Karpas-422 (cell line): Measurements from ENCODE around the gene NOX5. TPM values are rescaled to one million over a fixed set of nuclear protein-coding genes. Genes with fewer than 3 reads are reported as not detected.

ENCODE experiments used
- DNase-seq: peaks from one replicate; pipeline ENCODE4 v3.0.0-alpha.2; 2015
- H2AFZ ChIP-seq: fragments of 200-600 bp; sonication (generic); 2 replicates; pipeline ENCODE4 v1.6.1; 2014; ENCODE audit warnings: antibody characterized with exemption, low read length, mixed read lengths
- H3K27ac ChIP-seq: fragments of 200-600 bp; sonication (generic); 2 replicates; pipeline ENCODE4 v1.5.1; 2014; ENCODE audit warnings: mild to moderate bottlenecking, low read length, moderate library complexity
- H3K27me3 ChIP-seq: fragments of 200-600 bp; sonication (generic); 2 replicates; pipeline ENCODE4 v1.6.1; 2014; ENCODE audit warnings: low read length, mixed read lengths
- H3K36me3 ChIP-seq: fragments of 200-600 bp; sonication (generic); 2 replicates; pipeline ENCODE4 v1.6.1; 2014; ENCODE audit warnings: low read length, mixed read lengths; ENCODE audit not compliant: insufficient read depth
- H3K4me1 ChIP-seq: fragments of 200-600 bp; sonication (generic); 2 replicates; pipeline ENCODE4 v1.6.1; 2014; ENCODE audit warnings: mild to moderate bottlenecking, low read length, mixed read lengths
- H3K4me2 ChIP-seq: fragments of 200-600 bp; sonication (generic); 2 replicates; pipeline ENCODE4 v1.6.1; 2014; ENCODE audit warnings: low read length, low read depth, mild to moderate bottlenecking; ENCODE audit not compliant: poor library complexity, severe bottlenecking
- H3K4me3 ChIP-seq: fragments of 200-600 bp; sonication (generic); 2 replicates; pipeline ENCODE4 v1.5.1; 2014; ENCODE audit warnings: mild to moderate bottlenecking, antibody characterized with exemption, low read length, mixed read lengths
- H3K79me2 ChIP-seq: fragments of 200-600 bp; sonication (generic); 2 replicates; pipeline ENCODE4 v1.6.1; 2014; ENCODE audit warnings: mild to moderate bottlenecking, low read length, mixed read lengths
- H3K9ac ChIP-seq: fragments of 200-600 bp; sonication (generic); 2 replicates; pipeline ENCODE4 v1.6.0; 2014; ENCODE audit warnings: low read length
- H3K9me2 ChIP-seq: fragments of 200-600 bp; sonication (generic), shearing (Covaris generic); replicated peaks from 2 replicates; pipeline ENCODE4 v1.6.0; 2014; ENCODE audit warnings: mild to moderate bottlenecking, low read length, moderate library complexity; ENCODE audit not compliant: insufficient read depth
- H3K9me3 ChIP-seq: fragments of 300-700, 200-600 bp; sonication (generic); 2 replicates; pipeline ENCODE4 v1.6.1; 2014; ENCODE audit warnings: low read length, mixed read lengths
- H4K20me1 ChIP-seq: fragments of 200-600 bp; sonication (generic); 2 replicates; pipeline ENCODE4 v1.6.1; 2014; ENCODE audit warnings: mild to moderate bottlenecking, antibody characterized with exemption, low read length, low read depth; ENCODE audit not compliant: insufficient read depth
- total RNA-seq: library from RNA; depleted of rRNA; stranded (reverse); fragments of >200 nt; shearing (Covaris generic); gene quantifications from 2 replicates; pipeline ENCODE4 v1.2.3, GENCODE V29; 2014; ENCODE audit warnings: low replicate concordance

Gene NOX5
- total RNA-seq, 1 experiment from 2014 or later: not detected

GRCh38 chr15:69092159-69092558 lies 77.7 kb downstream of the NOX5 start:
- no peaks in the 10 kb centered on the region for H3K9me2 ChIP-seq
- no peak overlapping the region for H2AFZ ChIP-seq
- H4K20me1 ChIP-seq: no peaks in the 10 kb centered on the region
- H3K9ac ChIP-seq: no peak overlapping the region
- H3K27ac ChIP-seq: no peak overlapping the region
- H3K9me3 ChIP-seq: no peaks in the 10 kb centered on the region
- no peak overlapping the region for H3K4me2 ChIP-seq
- no peaks in the 10 kb centered on the region for H3K79me2 ChIP-seq
- no peaks in the 10 kb centered on the region for H3K4me1 ChIP-seq
- DNase-seq: no peak
- H3K4me3 ChIP-seq: no peak overlapping the region
- no peaks in the 10 kb centered on the region for H3K27me3 ChIP-seq
- H3K36me3 ChIP-seq: no peaks in the 10 kb centered on the region

GRCh38 chr15:69093127-69093526 lies 78.6 kb downstream of the NOX5 start:
- H2AFZ ChIP-seq: no peak overlapping the region
- H3K4me2 ChIP-seq: no peak overlapping the region

GRCh38 chr15:69093614-69094013 lies 79.1 kb downstream of the NOX5 start:
- no peaks in the 10 kb centered on the region for H3K36me3 ChIP-seq
- no peaks in the 10 kb centered on the region for H3K9me3 ChIP-seq
- no peaks in the 10 kb centered on the region for H3K9me2 ChIP-seq
- H3K4me3 ChIP-seq: no peak overlapping the region
- no peaks in the 10 kb centered on the region for H3K79me2 ChIP-seq
- H3K9ac ChIP-seq: no peak overlapping the region
- H3K4me1 ChIP-seq: no peaks in the 10 kb centered on the region
- H3K27ac ChIP-seq: no peak overlapping the region
- no peak for DNase-seq
- no peak overlapping the region for H3K4me2 ChIP-seq
- no peaks in the 10 kb centered on the region for H3K27me3 ChIP-seq
- no peak overlapping the region for H2AFZ ChIP-seq
- H4K20me1 ChIP-seq: no peaks in the 10 kb centered on the region

More at GRCh38 chr15:69093127-69093526, 78.6 kb downstream of the NOX5 start:
- H3K27ac ChIP-seq: no peak overlapping the region
- no peaks in the 10 kb centered on the region for H3K9me3 ChIP-seq
- H4K20me1 ChIP-seq: no peaks in the 10 kb centered on the region
- no peaks in the 10 kb centered on the region for H3K9me2 ChIP-seq
- H3K9ac ChIP-seq: no peak overlapping the region
- H3K36me3 ChIP-seq: no peaks in the 10 kb centered on the region
- no peaks in the 10 kb centered on the region for H3K4me1 ChIP-seq
- no peaks in the 10 kb centered on the region for H3K27me3 ChIP-seq
- DNase-seq: no peak
- no peaks in the 10 kb centered on the region for H3K79me2 ChIP-seq
- no peak overlapping the region for H3K4me3 ChIP-seq

- Histone ChIP-seq H4K20me1 (no peaks in the 10 kb centered on the region), H3K79me2 (no peaks in the 10 kb centered on the region), H3K9ac (no peak overlapping the region), H3K4me3 (no peak overlapping the region), H3K4me2 (no peak overlapping the region), H3K9me2 (no peaks in the 10 kb centered on the region), H3K36me3 (no peaks in the 10 kb centered on the region), H3K27me3 (no peaks in the 10 kb centered on the region), H2AFZ (no peak overlapping the region), H3K4me1 (no peaks in the 10 kb centered on the region), H3K9me3 (no peaks in the 10 kb centered on the region), H3K27ac (no peak overlapping the region)
- DNase-seq: no peak
Measured at GRCh38 chr15:69094124-69094921, 79.8 kb downstream of the NOX5 start.

- DNase-seq: no peak
- Histone ChIP-seq H3K79me2 (no peaks in the 10 kb centered on the region), H2AFZ (no peak overlapping the region), H3K9me3 (no peaks in the 10 kb centered on the region), H4K20me1 (no peaks in the 10 kb centered on the region), H3K4me1 (no peaks in the 10 kb centered on the region), H3K27ac (no peak overlapping the region), H3K27me3 (no peaks in the 10 kb centered on the region), H3K9ac (no peak overlapping the region), H3K4me2 (no peak overlapping the region), H3K9me2 (no peaks in the 10 kb centered on the region), H3K36me3 (no peaks in the 10 kb centered on the region), H3K4me3 (no peak overlapping the region)
Measured at GRCh38 chr15:69095274-69095673, 80.8 kb downstream of the NOX5 start.

- DNase-seq: no peak
- Histone ChIP-seq H3K4me3 (no peak overlapping the region), H3K9me2 (no peaks in the 10 kb centered on the region), H3K27ac (no peak overlapping the region), H2AFZ (no peak overlapping the region), H3K36me3 (no peaks in the 10 kb centered on the region), H3K4me1 (no peaks in the 10 kb centered on the region), H3K27me3 (no peaks in the 10 kb centered on the region), H3K79me2 (no peaks in the 10 kb centered on the region), H4K20me1 (no peaks in the 10 kb centered on the region), H3K9me3 (no peaks in the 10 kb centered on the region), H3K4me2 (no peak overlapping the region), H3K9ac (no peak overlapping the region)
Measured at GRCh38 chr15:69096196-69096595, 81.7 kb downstream of the NOX5 start.

GRCh38 chr15:69096626-69097025 lies 82.1 kb downstream of the NOX5 start:
- Histone ChIP-seq H4K20me1 (no peaks in the 10 kb centered on the region), H3K79me2 (no peaks in the 10 kb centered on the region), H2AFZ (no peak overlapping the region), H3K9me2 (no peaks in the 10 kb centered on the region), H3K4me3 (no peak overlapping the region), H3K9ac (no peak overlapping the region), H3K9me3 (no peaks in the 10 kb centered on the region), H3K27ac (no peak overlapping the region), H3K27me3 (no peaks in the 10 kb centered on the region), H3K36me3 (no peaks in the 10 kb centered on the region), H3K4me2 (no peak overlapping the region), H3K4me1 (no peaks in the 10 kb centered on the region)
- DNase-seq: no peak

- DNase-seq: no peak
Measured at GRCh38 chr15:69098771-69099170, 84.3 kb downstream of the NOX5 start.

More at GRCh38 chr15:69098771-69099170, 84.3 kb downstream of the NOX5 start:
- H3K27ac ChIP-seq: no peak overlapping the region
- no peaks in the 10 kb centered on the region for H3K9me3 ChIP-seq
- no peaks in the 10 kb centered on the region for H3K36me3 ChIP-seq
- H4K20me1 ChIP-seq: no peaks in the 10 kb centered on the region
- H3K9me2 ChIP-seq: no peaks in the 10 kb centered on the region
- H3K9ac ChIP-seq: no peak overlapping the region
- H2AFZ ChIP-seq: no peak overlapping the region
- H3K27me3 ChIP-seq: no peaks in the 10 kb centered on the region
- H3K4me3 ChIP-seq: no peak overlapping the region
- H3K79me2 ChIP-seq: no peaks in the 10 kb centered on the region
- H3K4me1 ChIP-seq: no peaks in the 10 kb centered on the region
- H3K4me2 ChIP-seq: no peak overlapping the region
